GM12878 (cell line): ENCODE results near the gene TMX4. TPM values are rescaled to one million over a fixed set of nuclear protein-coding genes. Genes with fewer than 3 reads are reported as not detected.

Source experiments
- ATAC-seq: fragments of 200-7000 bp; cut with Tn5 transposase; 3 replicates; pipeline ENCODE4 v1.9.1; 2020; ENCODE audit warnings: mild to moderate bottlenecking, moderate library complexity
- BruUV-seq: library from RNA; stranded (reverse); fragments of 400-500 nt; replicated peaks from 2 replicates; lab custom pipeline; 2021; lab: Mats Ljungman, UMichigan
- CTCF ChIA-PET: fragments of 300-600 bp; sonication (Branson Sonifier 250); formaldehyde crosslinking; extraction: SDS; loops from one replicate; lab custom pipeline; 2021; ENCODE audit warnings: inconsistent platforms; lab: Yijun Ruan, JAX
- POLR2A ChIA-PET: fragments of 350-600 bp; formaldehyde crosslinking; extraction: SDS; loops from one replicate; lab custom pipeline; 2021; ENCODE audit warnings: inconsistent platforms; lab: Charles Lee
- RAD21 ChIA-PET: fragments of 300-600 bp; sonication (Branson Sonifier 250); formaldehyde crosslinking; loops from one replicate; lab custom pipeline; 2023; ENCODE audit warnings: antibody characterized with exemption; ENCODE audit not compliant: unreplicated experiment; lab: Charles Lee
- SMC1A ChIA-PET: fragments of 300-600 bp; sonication (Branson Sonifier 250); formaldehyde crosslinking; loops from one replicate; lab custom pipeline; 2023; ENCODE audit not compliant: unreplicated experiment, uncharacterized antibody; lab: Charles Lee
- DNase-seq: peaks from one replicate; pipeline ENCODE4 v3.0.0-alpha.2; 2011; ENCODE audit warnings: low read depth, low spot score
- FAIRE-seq: peaks from 3 replicates; lab custom pipeline; 2011; peaks lifted over from hg19 to GRCh38; lab: Jason Lieb, UNC
- H2AFZ ChIP-seq: 2 replicates; pipeline ENCODE4 v1.6.0; 2011; ENCODE audit warnings: low read depth, low read length, control low read depth; ENCODE audit not compliant: control insufficient read depth
- H3K27ac ChIP-seq: 2 replicates; pipeline ENCODE4 v1.5.1; 2011; ENCODE audit warnings: control low read depth; ENCODE audit not compliant: control insufficient read depth, insufficient read depth
- H3K27me3 ChIP-seq, 2 experiments: replicated peaks in 1 of 2; 2 replicates each; pipeline versions ENCODE4 v1.6.0 to v1.6.1; 2011; ENCODE audit warnings: low read length in 1 of 2; ENCODE audit not compliant: control insufficient read depth in 2 of 2, insufficient read depth in 2 of 2
- H3K36me3 ChIP-seq, 2 experiments: 2 replicates each; pipeline ENCODE4 v1.5.1; 2011; ENCODE audit warnings: low read length in 1 of 2; ENCODE audit not compliant: control insufficient read depth in 2 of 2, insufficient read depth in 2 of 2
- H3K4me1 ChIP-seq: 2 replicates; pipeline ENCODE4 v1.6.1; 2011; ENCODE audit warnings: mild to moderate bottlenecking, low read length, moderate library complexity, mixed read lengths; ENCODE audit not compliant: control insufficient read depth, insufficient read depth
- H3K4me2 ChIP-seq: 2 replicates; pipeline ENCODE4 v1.6.0; 2011; ENCODE audit warnings: control low read depth; ENCODE audit not compliant: control insufficient read depth, insufficient read depth
- H3K4me3 ChIP-seq: fragments of 200-600 bp; sonication (generic); 2 replicates; pipeline ENCODE4 v1.5.1; 2016
- H3K79me2 ChIP-seq: 2 replicates; pipeline ENCODE4 v1.6.0; 2011; ENCODE audit warnings: low read length; ENCODE audit not compliant: control insufficient read depth, insufficient read depth
- H3K9ac ChIP-seq: 2 replicates; pipeline ENCODE4 v1.8.0; 2011; ENCODE audit warnings: low read length, control low read depth, mixed read lengths; ENCODE audit not compliant: control insufficient read depth, insufficient read depth
- H3K9me3 ChIP-seq: replicated peaks from 3 replicates; pipeline ENCODE4 v1.5.1; 2011; ENCODE audit warnings: mild to moderate bottlenecking, low read length; ENCODE audit not compliant: control insufficient read depth, insufficient read depth
- H4K20me1 ChIP-seq: 2 replicates; pipeline ENCODE4 v1.6.0; 2011; ENCODE audit not compliant: control insufficient read depth, insufficient read depth
- E2F4 ChIP-seq: IDR thresholded peaks from 2 replicates; pipeline ENCODE4 v1.6.1; 2012; ENCODE audit warnings: low read depth, low read length, improper control_type of control experiment
- ETV6 ChIP-seq, 2 experiments: fragments of 450-650 bp in 1 of 2; IDR thresholded peaks in 1 of 2; conservative IDR thresholded peaks in 1 of 2; 2 replicates each; pipeline ENCODE4 v1.6.1; 2014; ENCODE audit warnings: antibody characterized with exemption in 1 of 2, borderline replicate concordance in 1 of 2, low read depth in 1 of 2, mild to moderate bottlenecking in 1 of 2, moderate library complexity in 1 of 2
- HSF1 ChIP-seq: fragments of 150-350 bp; IDR thresholded peaks from 2 replicates; pipeline ENCODE4 v1.6.1; 2014; ENCODE audit warnings: mild to moderate bottlenecking, low read depth, low read length
- JUNB ChIP-seq: IDR thresholded peaks from 2 replicates; pipeline ENCODE4 v1.6.1; 2016; ENCODE audit warnings: antibody characterized with exemption, mild to moderate bottlenecking
- RELA ChIP-seq: fragments of 450-650 bp; IDR thresholded peaks from 2 replicates; pipeline ENCODE4 v1.8.0; 2014; ENCODE audit warnings: borderline replicate concordance; ENCODE audit not compliant: partially characterized antibody
- TAF1 ChIP-seq: IDR thresholded peaks from 2 replicates; pipeline ENCODE4 v1.6.1; 2011; ENCODE audit warnings: mild to moderate bottlenecking, low read depth, low read length, borderline replicate concordance
- WGBS: methylation state at CpG from one replicate; pipeline ENCODE4 v1.1.6; 2016; ENCODE audit warnings: low lambda C conversion rate; ENCODE audit not compliant: insufficient replicate concordance, insufficient coverage; ENCODE audit errors: missing lambda C conversion rate; 5-methylcytosine and 5-hydroxymethylcytosine counted together
- in situ Hi-C: fragments of 300-500 bp; cut with MboI; formaldehyde crosslinking; loops from 9 replicates; pipeline ENCODE4 v1.14.3; 2018; ENCODE audit warnings: mixed read lengths
- intact Hi-C: fragments of 100-400 bp; cut with micrococcal nuclease; formaldehyde crosslinking; loops from one replicate; pipeline ENCODE4 v1.14.2; 2022; ENCODE audit not compliant: unreplicated experiment
- polyA plus RNA-seq, 11 experiments: library from polyadenylated mRNA; depleted of rRNA in 4 of 11; unstranded in 6 of 11; stranded (reverse) in 5 of 11; fragments of >200 nt; fragmentation: Nextera tagmentation in 4 of 11; fragmentation: Illumina TruSeq in 1 of 11; extraction: Ambion mirVana in 4 of 11; extraction: Trizol in 1 of 11; gene quantifications; 1 replicate in 1 of 11; 2 replicates in 10 of 11; pipeline versions ENCODE4 v1.2.1 to v1.2.3, GENCODE V29; 2011 to 2016; ENCODE audit warnings: inconsistent platforms in 2 of 11, missing spikeins in 2 of 11, low read depth in 1 of 11
- total RNA-seq, 4 experiments: library from RNA; depleted of rRNA in 3 of 4; stranded (reverse); fragments of >200 nt in 3 of 4; fragmentation: Illumina TruSeq in 1 of 4; extraction: Trizol in 1 of 4; gene quantifications; 2 replicates each; pipeline versions ENCODE4 v1.2.1 to v1.2.3, GENCODE V29; 2013 to 2021

TMX4 gene
- total and polyA plus RNA-seq, 10 of the 15 experiments (the other 5 are each of a cell fraction or from before 2014, with no cell fraction given): 3.9 to 19.9 (median 11.1) TPM

GRCh38 chr20:8062756-8063155 is 43.2 kb upstream of the TMX4 start:
- ATAC-seq (no peak), FAIRE-seq (no peak), DNase-seq (no peak)
- no peak overlapping the region for H2AFZ ChIP-seq
- no peaks in the 10 kb centered on the region for H3K79me2 ChIP-seq
- H3K27me3 ChIP-seq: no peaks in the 10 kb centered on the region; a peak in 1 of 4 replicates
- H3K9ac ChIP-seq: no peak overlapping the region
- H3K4me2 ChIP-seq: no peak overlapping the region
- intact Hi-C loops: no loop called here
- CTCF ChIA-PET: interaction anchor here (1.3 to 1.6 kb wide), 2 partner anchors 12 to 19 kb away, joined by 3 to 5 read pairs; no protein-coding TSS in a partner anchor
- no TSS peak for BruUV-seq
- no peaks in the 10 kb centered on the region for H3K9me3 ChIP-seq
- 9% methylated on average over 6 of the region's 6 CpGs for WGBS
- no peaks in the 10 kb centered on the region; the same call in 1 of the 2 replicates for H4K20me1 ChIP-seq
- SMC1A ChIA-PET: interaction anchor here (0.6 kb wide), 1 partner anchor 72 kb away, joined by 3 read pairs; no protein-coding TSS in a partner anchor
- RAD21 ChIA-PET: no interaction called here
- POLR2A ChIA-PET: no interaction called here
- H3K36me3 ChIP-seq: no peaks in the 10 kb centered on the region
- no peak overlapping the region for H3K27ac ChIP-seq
- TF ChIP-seq HSF1 (no peak), RELA (no peak), E2F4 (no peak), JUNB (no peak), ETV6 (conservative IDR thresholded peaks at IDR 0.05 in 1 of 2, IDR thresholded peaks at IDR 0.05 in 1 of 2; ENCODE audit: borderline replicate concordance in 1 of 2, low read depth in 1 of 2) (no peak), TAF1 (no peak)
- H3K4me1 ChIP-seq: no peaks in the 10 kb centered on the region
- no peak overlapping the region for H3K4me3 ChIP-seq
- in situ Hi-C loops: no loop called here
